Thyroid gland (tissue), 4 donors: ENCODE data around the gene LETM1.

Source experiments
- CTCF ChIP-seq, 6 experiments: fragments of 200-600 bp in 3 of 6; fragments of 450-650 bp in 3 of 6; sonication (generic) in 3 of 6; IDR thresholded peaks; one replicate each; pipeline ENCODE4 v1.5.1; 2016 to 2019; ENCODE audit warnings: antibody characterized with exemption in 6 of 6, mild to moderate bottlenecking in 2 of 6, inconsistent platforms in 1 of 6, moderate library complexity in 1 of 6
- POLR2A ChIP-seq, 2 donors: fragments of 450-650 bp; IDR thresholded peaks; one replicate each; pipeline ENCODE4 v1.6.1; 2017; ENCODE audit warnings: antibody characterized with exemption in 2 of 2, mild to moderate bottlenecking in 2 of 2, moderate library complexity in 1 of 2

GRCh38 chr4:1873776-1874175 lies 17.8 kb upstream of the LETM1 start:
- no peak for TF ChIP-seq POLR2A (IDR thresholded peaks at IDR 0.05)
- no peak for TF ChIP-seq CTCF (IDR thresholded peaks at IDR 0.05)
